GM19238 (cell line): ENCODE data around the gene DGKQ.
A peak's percentile ranks its signal among the peaks of the same experiment; 100 is the strongest.

Experiments
- DNase-seq: peaks from one replicate; pipeline ENCODE4 v3.0.0; 2011; ENCODE audit warnings: low spot score; ENCODE audit not compliant: insufficient read length

Gene DGKQ

GRCh38 chr4:973431-974397, at the start of gene DGKQ:
TSS of gene DGKQ (minus strand) at chr4:973569. CDS start at chr4:973482, 87 bp downstream.
- DNase-seq: peak; percentile 99

- DNase-seq: no peak
Measured at GRCh38 chr4:1022739-1023066, 49.3 kb upstream of the DGKQ start.

GRCh38 chr4:1022051-1022738, 48.8 kb upstream of the DGKQ start:
- no peak for DNase-seq

- peak; percentile 91 for DNase-seq
Measured at GRCh38 chr4:1021386-1022050, 48.1 kb upstream of the DGKQ start.

- no peak for DNase-seq
Measured at GRCh38 chr4:1019729-1020470, 46.5 kb upstream of the DGKQ start.

GRCh38 chr4:1019320-1019719, 46.0 kb upstream of the DGKQ start:
- no peak for DNase-seq

GRCh38 chr4:1018147-1019020, 45.0 kb upstream of the DGKQ start:
- no peak for DNase-seq

GRCh38 chr4:1017706-1018105, 44.3 kb upstream of the DGKQ start:
- DNase-seq: no peak

GRCh38 chr4:1017211-1017610, 43.8 kb upstream of the DGKQ start:
- DNase-seq: no peak

GRCh38 chr4:1015746-1016145, 42.4 kb upstream of the DGKQ start:
- DNase-seq: no peak

- no peak for DNase-seq
Measured at GRCh38 chr4:1015179-1015578, 41.8 kb upstream of the DGKQ start.

- no peak for DNase-seq
Measured at GRCh38 chr4:1014291-1015167, 41.2 kb upstream of the DGKQ start.

GRCh38 chr4:1013225-1014073, 40.1 kb upstream of the DGKQ start:
- no peak for DNase-seq

- DNase-seq: no peak
Measured at GRCh38 chr4:1012034-1012739, 38.8 kb upstream of the DGKQ start.

- no peak for DNase-seq
Measured at GRCh38 chr4:1011666-1012033, 38.3 kb upstream of the DGKQ start.

GRCh38 chr4:1011022-1011665, 37.8 kb upstream of the DGKQ start, which contains the start of gene FGFRL1:
TSS of gene FGFRL1 (plus strand) at chr4:1011626. CDS start at chr4:1012486, 860 bp downstream.
- DNase-seq: peak; percentile 94

GRCh38 chr4:1010395-1011021, 37.1 kb upstream of the DGKQ start:
- DNase-seq: no peak
